GM20000 (cell line): ENCODE measurements around the gene TGFB1I1.
"Not testable (repeated sequence)": the region's sequence is repeated elsewhere in the genome, so short reads cannot be mapped to it uniquely, and the experiment has no call there.

Experiments
- DNase-seq: peaks from one replicate; pipeline ENCODE4 v3.0.0; 2012; ENCODE audit warnings: low spot score
- CTCF ChIP-seq: IDR thresholded peaks from 2 replicates; pipeline ENCODE4 v1.5.1; 2012; ENCODE audit warnings: mild to moderate bottlenecking, control low read depth; ENCODE audit errors: extremely low read depth, missing control alignments

TGFB1I1 gene

GRCh38 chr16:31496670-31497069 lies 24.7 kb downstream of the TGFB1I1 start:
- TF ChIP-seq CTCF, result no peak
- no peak for DNase-seq

GRCh38 chr16:31498493-31498892 lies 26.5 kb downstream of the TGFB1I1 start:
- DNase-seq, result no peak
- TF ChIP-seq CTCF, result no peak

- DNase-seq, result no peak
These were observed 28.0 kb downstream of the TGFB1I1 start for GRCh38 chr16:31499928-31500327.

GRCh38 chr16:31501226-31501965 lies 29.4 kb downstream of the TGFB1I1 start:
- DNase-seq, result no peak
- TF ChIP-seq CTCF, result no peak

More at GRCh38 chr16:31499928-31500327, 28.0 kb downstream of the TGFB1I1 start:
- TF ChIP-seq CTCF, result no peak

GRCh38 chr16:31501966-31502348 lies 30.0 kb downstream of the TGFB1I1 start:
- no peak for DNase-seq
- TF ChIP-seq CTCF, result no peak

- DNase-seq, result no peak
- no peak for TF ChIP-seq CTCF
These were observed 31.0 kb downstream of the TGFB1I1 start for GRCh38 chr16:31502981-31503380.

GRCh38 chr16:31503555-31503954 lies 31.6 kb downstream of the TGFB1I1 start:
- DNase-seq, result not testable (repeated sequence)

- no peak for TF ChIP-seq CTCF
- no peak for DNase-seq
These were observed 32.2 kb downstream of the TGFB1I1 start for GRCh38 chr16:31504159-31504558.
